Right lobe of liver (tissue), 6 donors: ENCODE measurements around the gene LARP1B. TPM values are rescaled to one million over a fixed set of nuclear protein-coding genes. Genes with fewer than 3 reads are reported as not detected.
"Not testable (repeated sequence)": the region's sequence is repeated elsewhere in the genome, so short reads cannot be mapped to it uniquely, and the experiment has no call there.

Experiments
- ATAC-seq, 4 donors: fragments of 200-7000 bp; cut with Tn5 transposase; one replicate each; pipeline ENCODE4 v1.9.1; 2020; ENCODE audit warnings: mild to moderate bottlenecking in 4 of 4, moderate library complexity in 4 of 4
- DNase-seq, 3 donors: peaks; one replicate each; pipeline ENCODE4 v3.0.0-alpha.2; 2020
- H3K27ac ChIP-seq, 3 donors: fragments of 200-600 bp; one replicate each; pipeline ENCODE4 v1.8.0; 2022
- H3K27me3 ChIP-seq, 2 donors: fragments of 200-600 bp; one replicate each; pipeline ENCODE4 v1.8.0; 2022
- H3K36me3 ChIP-seq, 4 donors: fragments of 200-600 bp; sonication (generic) in 1 of 4; one replicate each; pipeline versions ENCODE4 v1.5.1 to v1.8.0; 2017 to 2022; ENCODE audit warnings: control low read depth in 1 of 4
- H3K4me1 ChIP-seq, 4 donors: fragments of 200-600 bp; sonication (generic) in 1 of 4; one replicate each; pipeline versions ENCODE4 v1.5.1 to v1.8.0; 2017 to 2022; ENCODE audit warnings: control low read depth in 1 of 4
- H3K4me3 ChIP-seq, 3 donors: fragments of 200-600 bp; one replicate each; pipeline ENCODE4 v1.8.0; 2022
- H3K9me3 ChIP-seq, 4 donors: fragments of 200-600 bp; sonication (generic) in 1 of 4; one replicate each; pipeline versions ENCODE4 v1.5.1 to v1.8.0; 2017 to 2022; ENCODE audit warnings: control low read depth in 1 of 4
- POLR2A ChIP-seq: fragments of 450-650 bp; IDR thresholded peaks from one replicate; pipeline ENCODE4 v1.6.1; 2017; ENCODE audit warnings: antibody characterized with exemption, mild to moderate bottlenecking
- WGBS: methylation state at CpG from one replicate; pipeline ENCODE4 v1.1.6; 2018; ENCODE audit warnings: low coverage, low lambda C conversion rate; ENCODE audit not compliant: insufficient coverage; ENCODE audit errors: missing lambda C conversion rate; 5-methylcytosine and 5-hydroxymethylcytosine counted together
- intact Hi-C, 2 donors: fragments of 100-400 bp; cut with DNase I; formaldehyde crosslinking; loops; one replicate each; pipeline versions ENCODE4 v1.11.2 to v1.14.1; 2022
- total RNA-seq, 6 experiments: library from RNA; depleted of rRNA in 2 of 6; stranded (reverse); fragments of >200 nt in 2 of 6; fragmentation: NEBNext Ultra II Directional in 3 of 6; extraction: Animal tissue kit (Norgen Biotek cat#: 25700) in 3 of 6; gene quantifications; one replicate each; pipeline versions ENCODE4 v1.1.0 to v1.2.4, GENCODE V29; 2016 to 2023
- TF ChIP-seq, protein P1 (sequence below), 4 donors: fragments of 200-600 bp in 3 of 4; fragments of 450-650 bp in 1 of 4; IDR thresholded peaks; one replicate each; pipeline versions ENCODE4 v1.5.1 to v1.8.0; 2016 to 2022; ENCODE audit warnings: antibody characterized with exemption in 4 of 4, mild to moderate bottlenecking in 2 of 4
- donor health status: DM: no; HTN: yes; CAD: no.
- donor health status: DM: no; HTN: no; CAD: no.
- donor health status: DM: no; HTN: no; CAD: no.
- donor health status: DM: no; HTN: yes; CAD: no.
- donor health status: DM: no; HTN: yes; CAD: no.

LARP1B gene
- total RNA-seq, 6 experiments from 2014 or later, result 27.4 to 42.0 (median 31.6) TPM

- intact Hi-C loops, result no loop called here
- H3K27me3 ChIP-seq, result no peaks in the 10 kb centered on the region
- no peak for TF ChIP-seq POLR2A
- TF ChIP-seq, protein P1, sequence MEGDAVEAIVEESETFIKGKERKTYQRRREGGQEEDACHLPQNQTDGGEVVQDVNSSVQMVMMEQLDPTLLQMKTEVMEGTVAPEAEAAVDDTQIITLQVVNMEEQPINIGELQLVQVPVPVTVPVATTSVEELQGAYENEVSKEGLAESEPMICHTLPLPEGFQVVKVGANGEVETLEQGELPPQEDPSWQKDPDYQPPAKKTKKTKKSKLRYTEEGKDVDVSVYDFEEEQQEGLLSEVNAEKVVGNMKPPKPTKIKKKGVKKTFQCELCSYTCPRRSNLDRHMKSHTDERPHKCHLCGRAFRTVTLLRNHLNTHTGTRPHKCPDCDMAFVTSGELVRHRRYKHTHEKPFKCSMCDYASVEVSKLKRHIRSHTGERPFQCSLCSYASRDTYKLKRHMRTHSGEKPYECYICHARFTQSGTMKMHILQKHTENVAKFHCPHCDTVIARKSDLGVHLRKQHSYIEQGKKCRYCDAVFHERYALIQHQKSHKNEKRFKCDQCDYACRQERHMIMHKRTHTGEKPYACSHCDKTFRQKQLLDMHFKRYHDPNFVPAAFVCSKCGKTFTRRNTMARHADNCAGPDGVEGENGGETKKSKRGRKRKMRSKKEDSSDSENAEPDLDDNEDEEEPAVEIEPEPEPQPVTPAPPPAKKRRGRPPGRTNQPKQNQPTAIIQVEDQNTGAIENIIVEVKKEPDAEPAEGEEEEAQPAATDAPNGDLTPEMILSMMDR (IDR thresholded peaks at IDR 0.05), result no peak
- H3K27ac ChIP-seq, result no peak overlapping the region
- no peaks in the 10 kb centered on the region for H3K4me1 ChIP-seq
- H3K9me3 ChIP-seq, result no peaks in the 10 kb centered on the region
- no peak for DNase-seq
- ATAC-seq, result no peak
- no peaks in the 10 kb centered on the region for H3K36me3 ChIP-seq
- no peak overlapping the region for H3K4me3 ChIP-seq
These were observed 4.7 kb upstream of the LARP1B start for GRCh38 chr4:128056396-128056795.

DNA sequence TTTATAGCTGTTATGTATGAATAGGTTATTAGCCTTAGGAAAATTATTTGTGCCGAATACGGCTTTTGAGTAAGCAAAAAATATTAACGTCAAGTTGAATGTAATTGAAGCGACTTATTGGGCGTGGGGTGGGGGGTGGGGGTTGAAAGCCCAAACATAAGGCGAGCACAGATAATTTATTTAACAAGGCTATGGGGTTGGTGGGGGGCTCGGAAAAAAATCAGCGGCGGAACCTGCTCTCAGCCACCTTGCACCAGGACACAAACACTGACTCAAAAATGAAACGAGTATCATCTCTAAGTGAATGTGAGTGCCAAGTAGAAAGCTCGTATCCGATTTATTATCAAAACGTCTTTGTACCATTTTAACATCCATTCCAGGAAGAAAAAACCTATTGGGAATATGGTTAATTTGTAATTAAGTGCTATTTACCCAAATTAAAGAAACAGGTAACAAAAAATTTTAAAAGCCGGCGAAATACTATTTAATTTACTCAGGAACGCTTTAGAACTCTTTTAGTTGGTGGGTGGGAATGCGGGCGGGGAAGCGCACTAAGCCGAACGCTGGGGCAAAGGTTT, 902 bp upstream of the LARP1B start:
- TF ChIP-seq, protein P1 (IDR thresholded peaks at IDR 0.05), result no peak
- no peak for TF ChIP-seq POLR2A
- H3K4me3 ChIP-seq, result peak overlapping the region; percentile 78 to 87 (median 82)
- ATAC-seq, result peak in 2 of 4 donors; percentile 0 to 3
- H3K27ac ChIP-seq, result peak overlapping the region; percentile 96 to 98 (median 97)
- DNase-seq, result no peak
- H3K9me3 ChIP-seq, result no peaks in the 10 kb centered on the region
- intact Hi-C loops, result no loop called here
- 10% methylated on average over 21 of the region's 21 CpGs for WGBS
- H3K27me3 ChIP-seq, result no peaks in the 10 kb centered on the region
- no peaks in the 10 kb centered on the region for H3K36me3 ChIP-seq
- H3K4me1 ChIP-seq, result peaks cover 0 to 14% (median 2%) of the 10 kb centered on the region in 4 donors

GRCh38 chr4:128061566-128062536, 739 bp downstream of the LARP1B start:
- no peaks in the 10 kb centered on the region for H3K27me3 ChIP-seq
- ATAC-seq (peak; percentile 25 to 35 (median 30)), DNase-seq (peak; percentile 77 to 81 (median 78))
- WGBS, result 0% methylated on average over 6 of the region's 101 CpGs
- no peaks in the 10 kb centered on the region for H3K9me3 ChIP-seq
- TF ChIP-seq POLR2A, result peak; percentile 29
- TF ChIP-seq, protein P1 (IDR thresholded peaks at IDR 0.05), result no peak
- H3K27ac ChIP-seq, result peak overlapping the region; percentile 96 to 98 (median 97)
- no peaks in the 10 kb centered on the region for H3K36me3 ChIP-seq
- H3K4me3 ChIP-seq, result peak overlapping the region; percentile 78 to 87 (median 82)
- H3K4me1 ChIP-seq, result peaks cover 0 to 14% (median 2%) of the 10 kb centered on the region in 4 donors
- intact Hi-C loops, result no loop called here

GRCh38 chr4:128066453-128066820, 5.3 kb downstream of the LARP1B start:
- ATAC-seq, H3K36me3 ChIP-seq, H3K27me3 ChIP-seq, H3K27ac ChIP-seq, intact Hi-C loops, H3K9me3 ChIP-seq, H3K4me3 ChIP-seq, DNase-seq: not testable (repeated sequence)
- 98% methylated on average over 7 of the region's 10 CpGs for WGBS
- H3K4me1 ChIP-seq, result peaks cover 0 to 14% (median 2%) of the 10 kb centered on the region in 4 donors

DNA sequence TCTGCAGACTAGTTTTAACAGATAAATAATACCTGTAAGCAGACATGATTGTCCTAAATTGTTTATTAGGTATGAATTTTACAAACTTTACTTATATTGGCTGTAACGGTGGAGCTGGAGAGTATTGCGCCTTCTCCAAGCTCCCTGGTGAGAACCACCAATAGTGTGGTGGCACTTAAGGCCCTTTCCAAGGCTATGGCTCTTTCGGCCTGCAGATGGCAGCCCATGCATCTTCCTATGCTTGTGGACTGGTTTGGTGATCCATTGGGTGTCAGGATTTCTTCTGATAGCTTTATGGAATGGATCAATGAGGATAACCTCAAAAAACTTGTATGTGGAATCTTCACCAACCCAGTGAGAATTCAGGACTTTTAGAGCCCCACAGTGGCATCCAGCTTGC, 7.8 kb downstream of the LARP1B start:
- H3K36me3 ChIP-seq, result no peaks in the 10 kb centered on the region
- WGBS, result 75% methylated on average over 3 of the region's 3 CpGs
- ATAC-seq, result peak; percentile 41 to 71 (median 46)
- peaks cover 0 to 5% (median 2%) of the 10 kb centered on the region in 4 donors for H3K4me1 ChIP-seq
- H3K4me3 ChIP-seq, result no peak overlapping the region
- H3K27ac ChIP-seq, result no peak overlapping the region
- no peaks in the 10 kb centered on the region for H3K9me3 ChIP-seq
- TF ChIP-seq, protein P1 (IDR thresholded peaks at IDR 0.05), result peak; percentile 12 to 45 (median 26)
- TF ChIP-seq POLR2A, result no peak
- no peaks in the 10 kb centered on the region for H3K27me3 ChIP-seq
- no peak for DNase-seq
- intact Hi-C loops, result no loop called here
